IPS-NIHi11 (cell line): ENCODE results near the gene FCHSD2.
"Not testable (repeated sequence)": the region's sequence is repeated elsewhere in the genome, so short reads cannot be mapped to it uniquely, and the experiment has no call there.

Experiments used
- DNase-seq: peaks from one replicate; pipeline ENCODE4 v3.0.0; 2012; ENCODE audit warnings: mixed read lengths, low spot score

FCHSD2 gene

GRCh38 chr11:72820439-72821139 is 321.5 kb downstream of the FCHSD2 start:
- no peak for DNase-seq

GRCh38 chr11:72818971-72819370 is 323.1 kb downstream of the FCHSD2 start:
- DNase-seq: no peak

GRCh38 chr11:72817966-72818365 is 324.2 kb downstream of the FCHSD2 start:
- DNase-seq: no peak

GRCh38 chr11:72816404-72816990 is 325.6 kb downstream of the FCHSD2 start:
- DNase-seq: no peak

- no peak for DNase-seq
These were observed 327.0 kb downstream of the FCHSD2 start for GRCh38 chr11:72815110-72815618.

GRCh38 chr11:72814286-72815109 is 327.6 kb downstream of the FCHSD2 start, which contains the start of gene ATG16L2:
ATG16L2 (plus strand) TSS chr11:72814411; CDS start chr11:72814446, 35 bp downstream.
- DNase-seq: peak; percentile 95

GRCh38 chr11:72813740-72814285 is 328.3 kb downstream of the FCHSD2 start:
- DNase-seq: peak; percentile 86

- peak; percentile 70 for DNase-seq
These were observed 329.0 kb downstream of the FCHSD2 start for GRCh38 chr11:72812967-72813739.

GRCh38 chr11:72812604-72812966 is 329.5 kb downstream of the FCHSD2 start:
- DNase-seq: no peak

- not testable (repeated sequence) for DNase-seq
These were observed 330.4 kb downstream of the FCHSD2 start for GRCh38 chr11:72811686-72812085.

GRCh38 chr11:72808331-72808798 is 333.8 kb downstream of the FCHSD2 start:
- no peak for DNase-seq

- DNase-seq: no peak
These were observed 334.3 kb downstream of the FCHSD2 start for GRCh38 chr11:72807792-72808191.

GRCh38 chr11:72807021-72807693 is 335.0 kb downstream of the FCHSD2 start:
- DNase-seq: no peak

GRCh38 chr11:72806378-72806777 is 335.7 kb downstream of the FCHSD2 start:
- not testable (repeated sequence) for DNase-seq

GRCh38 chr11:72805216-72805615 is 336.9 kb downstream of the FCHSD2 start:
- DNase-seq: no peak

GRCh38 chr11:72802822-72803221 is 339.3 kb downstream of the FCHSD2 start:
- no peak for DNase-seq

GRCh38 chr11:72799441-72799840 is 342.7 kb downstream of the FCHSD2 start:
- no peak for DNase-seq

- no peak for DNase-seq
These were observed 343.8 kb downstream of the FCHSD2 start for GRCh38 chr11:72798361-72798760.

- peak; percentile 97 for DNase-seq
These were observed 348.4 kb downstream of the FCHSD2 start, which contains the start of gene STARD10 for GRCh38 chr11:72793425-72794367. STARD10 (minus strand) TSS chr11:72794047; CDS start chr11:72781181, 12,866 bp downstream.

- DNase-seq: no peak
These were observed 349.1 kb downstream of the FCHSD2 start for GRCh38 chr11:72793076-72793424.
